ENCODE results near the gene GLOD4. TPM values are rescaled to one million over a fixed set of nuclear protein-coding genes. Genes with fewer than 3 reads are reported as not detected.
"Not testable (repeated sequence)": the region's sequence is repeated elsewhere in the genome, so short reads cannot be mapped to it uniquely, and the experiment has no call there.

GLOD4 gene
- total RNA-seq, 1 donor from 2014 or later, result 124 TPM

DNA sequence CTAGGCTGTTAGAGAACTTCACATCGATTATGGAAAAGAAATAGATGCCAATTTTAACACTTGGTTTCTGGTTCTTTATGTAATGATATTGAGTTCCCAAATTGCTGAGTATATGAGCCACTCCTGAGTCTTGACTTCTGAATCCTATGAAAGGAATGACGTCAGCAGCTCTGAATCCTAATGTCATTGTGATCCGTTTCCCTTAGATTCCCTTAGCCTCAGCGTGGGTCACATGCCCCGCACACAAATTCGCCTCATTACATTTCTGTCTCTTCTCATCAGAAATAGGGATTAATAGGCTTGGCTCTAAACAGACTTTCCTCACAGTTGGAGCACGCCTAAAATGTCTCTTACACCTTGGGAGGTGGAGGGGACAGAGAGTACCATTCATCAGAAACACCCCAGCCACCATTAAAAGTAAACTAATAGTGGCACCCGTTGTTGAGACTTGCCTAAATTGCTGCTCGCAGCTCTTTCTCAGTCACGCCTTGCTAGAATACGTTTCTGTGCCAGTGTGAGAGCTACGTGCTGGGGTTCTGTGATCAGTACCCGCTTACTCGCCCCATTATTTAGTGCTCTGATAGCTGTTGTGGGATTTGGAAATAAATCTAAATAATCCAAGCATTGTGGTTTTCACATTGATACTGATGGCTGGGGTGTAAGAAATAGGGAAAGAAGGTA lies 7.2 kb upstream of the GLOD4 start:
- TF ChIP-seq, protein P1, sequence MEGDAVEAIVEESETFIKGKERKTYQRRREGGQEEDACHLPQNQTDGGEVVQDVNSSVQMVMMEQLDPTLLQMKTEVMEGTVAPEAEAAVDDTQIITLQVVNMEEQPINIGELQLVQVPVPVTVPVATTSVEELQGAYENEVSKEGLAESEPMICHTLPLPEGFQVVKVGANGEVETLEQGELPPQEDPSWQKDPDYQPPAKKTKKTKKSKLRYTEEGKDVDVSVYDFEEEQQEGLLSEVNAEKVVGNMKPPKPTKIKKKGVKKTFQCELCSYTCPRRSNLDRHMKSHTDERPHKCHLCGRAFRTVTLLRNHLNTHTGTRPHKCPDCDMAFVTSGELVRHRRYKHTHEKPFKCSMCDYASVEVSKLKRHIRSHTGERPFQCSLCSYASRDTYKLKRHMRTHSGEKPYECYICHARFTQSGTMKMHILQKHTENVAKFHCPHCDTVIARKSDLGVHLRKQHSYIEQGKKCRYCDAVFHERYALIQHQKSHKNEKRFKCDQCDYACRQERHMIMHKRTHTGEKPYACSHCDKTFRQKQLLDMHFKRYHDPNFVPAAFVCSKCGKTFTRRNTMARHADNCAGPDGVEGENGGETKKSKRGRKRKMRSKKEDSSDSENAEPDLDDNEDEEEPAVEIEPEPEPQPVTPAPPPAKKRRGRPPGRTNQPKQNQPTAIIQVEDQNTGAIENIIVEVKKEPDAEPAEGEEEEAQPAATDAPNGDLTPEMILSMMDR (conservative IDR thresholded peaks at IDR 0.05), result no peak
- no peak for DNase-seq (ENCODE audit: low read depth, low spot score)
- H3K4me3 Mint-ChIP-seq, result peak overlapping the region; percentile 64
- peaks cover 10% of the 10 kb centered on the region for H3K36me3 Mint-ChIP-seq (ENCODE audit: low read depth)
- no peak overlapping the region for H3K27ac Mint-ChIP-seq (ENCODE audit: unreplicated experiment)
- no peaks in the 10 kb centered on the region for H3K4me1 Mint-ChIP-seq
- no peaks in the 10 kb centered on the region for H3K9me3 Mint-ChIP-seq
- peaks cover 4% of the 10 kb centered on the region for H3K27me3 Mint-ChIP-seq (ENCODE audit: low read depth)

DNA sequence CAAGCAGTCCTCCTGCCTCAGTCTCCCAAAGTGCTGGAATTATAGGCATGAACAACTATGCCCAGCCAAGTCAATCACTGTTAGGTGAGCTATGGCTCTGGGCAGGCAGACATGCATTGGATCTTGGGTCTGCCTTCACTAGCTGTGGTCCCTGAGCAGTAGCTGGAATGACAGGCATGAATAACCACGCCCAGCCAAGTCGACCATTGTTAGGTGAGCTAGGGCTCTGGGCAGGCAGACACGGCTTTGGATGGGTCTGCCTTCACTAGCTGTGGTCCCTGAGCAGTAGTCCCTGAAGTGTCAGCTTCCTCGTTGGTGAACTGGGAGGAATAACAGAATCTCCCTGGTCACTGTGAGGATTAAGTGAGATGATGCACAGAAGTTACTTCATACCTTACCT lies 6.5 kb upstream of the GLOD4 start:
- H3K4me3 Mint-ChIP-seq, result no peak overlapping the region
- peaks cover 12% of the 10 kb centered on the region for H3K36me3 Mint-ChIP-seq (ENCODE audit: low read depth)
- H3K27me3 Mint-ChIP-seq (ENCODE audit: low read depth), result peaks cover 4% of the 10 kb centered on the region

DNA sequence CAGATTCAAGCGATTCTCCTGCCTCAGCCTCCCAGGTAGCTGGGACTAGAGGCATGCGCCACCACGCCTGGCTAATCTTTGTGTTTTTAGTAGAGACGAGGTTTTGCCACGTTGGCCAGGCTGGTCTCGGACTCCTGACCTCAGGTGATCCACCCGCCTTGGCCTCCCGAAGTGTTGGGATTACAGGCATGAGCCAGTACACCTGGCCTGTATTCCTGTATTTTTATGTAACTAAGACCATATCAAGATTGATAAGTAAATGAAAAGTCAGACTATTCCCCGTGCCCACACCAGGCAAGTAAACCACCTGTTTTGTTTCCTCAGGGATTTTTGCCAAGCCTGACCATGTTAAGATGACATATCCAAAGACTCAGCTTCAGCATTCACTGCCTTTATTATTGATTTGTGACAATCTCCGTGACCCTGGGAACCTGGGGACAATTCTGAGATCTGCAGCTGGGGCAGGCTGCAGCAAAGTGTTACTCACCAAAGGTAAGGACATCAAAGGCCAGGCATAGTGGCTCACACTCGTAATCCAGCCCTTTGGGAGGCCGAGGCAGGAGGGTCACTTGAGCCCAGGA lies 5.7 kb upstream of the GLOD4 start:
- TF ChIP-seq, protein P1 (conservative IDR thresholded peaks at IDR 0.05), result no peak
- H3K27me3 Mint-ChIP-seq (ENCODE audit: low read depth), result peaks cover 4% of the 10 kb centered on the region
- H3K27ac Mint-ChIP-seq (ENCODE audit: unreplicated experiment), result no peak overlapping the region
- peaks cover 14% of the 10 kb centered on the region for H3K4me1 Mint-ChIP-seq
- no peak for DNase-seq (ENCODE audit: low read depth, low spot score)
- H3K9me3 Mint-ChIP-seq, result no peaks in the 10 kb centered on the region
- H3K36me3 Mint-ChIP-seq (ENCODE audit: low read depth), result peaks cover 12% of the 10 kb centered on the region
- no peak overlapping the region for H3K4me3 Mint-ChIP-seq

More for the DNA sequence above, 6.5 kb upstream of the GLOD4 start:
- H3K4me1 Mint-ChIP-seq, result peaks cover 6% of the 10 kb centered on the region
- no peak for DNase-seq (ENCODE audit: low read depth, low spot score)
- no peaks in the 10 kb centered on the region for H3K9me3 Mint-ChIP-seq
- TF ChIP-seq, protein P1 (conservative IDR thresholded peaks at IDR 0.05), result no peak
- no peak overlapping the region for H3K27ac Mint-ChIP-seq (ENCODE audit: unreplicated experiment)

DNA sequence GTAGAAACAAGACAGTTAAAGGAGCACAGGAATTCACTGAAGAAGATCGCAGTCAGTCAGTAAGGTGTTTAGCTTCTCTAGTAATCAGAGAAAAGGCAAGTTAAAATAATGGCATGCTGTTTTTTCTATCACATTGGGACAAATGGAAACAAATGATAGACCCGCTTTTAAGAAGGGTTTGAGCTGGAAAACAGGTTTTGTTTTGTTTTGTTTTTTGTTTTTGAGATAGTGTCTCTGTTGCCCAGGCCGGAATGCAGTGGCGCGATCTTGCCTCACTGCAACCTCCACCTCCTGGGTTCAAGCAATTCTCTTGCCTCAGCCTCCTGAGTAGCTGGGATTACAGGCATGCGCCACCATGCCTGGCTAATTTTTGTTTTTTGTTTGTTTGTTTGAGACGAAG lies 3.8 kb upstream of the GLOD4 start:
- not testable (repeated sequence) for DNase-seq (ENCODE audit: low read depth, low spot score); H3K27me3 Mint-ChIP-seq (ENCODE audit: low read depth); H3K36me3 Mint-ChIP-seq (ENCODE audit: low read depth); H3K27ac Mint-ChIP-seq (ENCODE audit: unreplicated experiment); H3K9me3 Mint-ChIP-seq
- Mint-ChIP-seq H3K4me1 (peaks cover 26% of the 10 kb centered on the region), H3K4me3 (peak overlapping the region; percentile 33)

DNA sequence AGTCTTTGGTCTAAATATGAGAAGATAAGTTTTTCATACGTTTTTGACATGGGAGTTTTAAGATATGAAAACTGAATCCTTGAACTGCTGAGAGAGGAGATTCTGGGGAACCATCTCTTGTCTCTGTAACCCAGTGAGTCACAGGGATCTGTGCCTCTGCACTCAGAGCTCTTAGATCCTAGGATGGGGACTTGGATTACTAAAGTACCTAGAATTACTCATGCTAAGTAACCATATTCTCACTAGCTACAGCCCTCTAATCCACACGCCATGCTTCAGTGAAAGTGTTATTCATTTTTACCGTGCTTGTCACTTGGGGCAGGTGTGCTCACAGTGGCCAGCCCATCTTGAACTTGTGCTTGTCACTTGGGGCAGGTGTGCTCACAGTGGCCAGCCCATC lies 2.1 kb upstream of the GLOD4 start:
- Mint-ChIP-seq H3K27me3 (ENCODE audit: low read depth) (peaks cover 3% of the 10 kb centered on the region), H3K27ac (ENCODE audit: unreplicated experiment) (no peak overlapping the region), H3K4me3 (peak overlapping the region; percentile 99), H3K4me1 (peaks cover 31% of the 10 kb centered on the region), H3K36me3 (ENCODE audit: low read depth) (peaks cover 5% of the 10 kb centered on the region), H3K9me3 (no peaks in the 10 kb centered on the region)
- TF ChIP-seq, protein P1 (conservative IDR thresholded peaks at IDR 0.05), result no peak
- no peak for DNase-seq (ENCODE audit: low read depth, low spot score)

DNA sequence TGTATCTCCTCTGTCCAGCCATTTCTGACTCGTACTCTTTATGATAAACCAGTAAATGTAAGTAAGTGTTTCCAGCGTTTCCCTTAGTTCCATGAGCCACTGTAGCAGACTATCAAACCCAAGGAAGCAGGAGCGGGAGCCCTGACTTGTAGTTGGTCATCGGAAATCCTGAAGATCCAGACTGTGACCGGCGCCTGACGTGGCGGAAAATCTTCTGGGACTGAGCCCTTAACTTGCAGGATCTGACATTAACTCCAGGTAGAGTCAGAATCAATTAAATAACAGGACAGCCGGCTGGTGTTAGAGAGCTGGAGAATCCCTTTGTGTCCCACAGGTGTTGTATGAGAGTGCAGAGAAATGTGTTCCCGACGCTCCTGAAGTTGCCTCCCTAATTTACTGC lies 4.0 kb downstream of the GLOD4 start:
- no peak for DNase-seq (ENCODE audit: low read depth, low spot score)

More for the DNA sequence above, 4.0 kb downstream of the GLOD4 start:
- Mint-ChIP-seq H3K27ac (ENCODE audit: unreplicated experiment) (no peak overlapping the region), H3K4me1 (peaks cover 42% of the 10 kb centered on the region), H3K36me3 (ENCODE audit: low read depth) (peaks cover 8% of the 10 kb centered on the region), H3K27me3 (ENCODE audit: low read depth) (peaks cover 3% of the 10 kb centered on the region), H3K9me3 (no peaks in the 10 kb centered on the region), H3K4me3 (peak overlapping the region; percentile 75)
- TF ChIP-seq, protein P1 (conservative IDR thresholded peaks at IDR 0.05), result no peak
